Naive B cell (primary cell): ENCODE measurements around the gene HTR6. TPM values are rescaled to one million over a fixed set of nuclear protein-coding genes. Genes with fewer than 3 reads are reported as not detected.

Experiments used
- ATAC-seq, 2 donors: fragments of 150-1000 bp; cut with Tn5 transposase; 2 replicates each; pipeline ENCODE4 v1.10.0; 2021; ENCODE audit warnings: low read depth in 2 of 2, mild to moderate bottlenecking in 2 of 2, moderate library complexity in 2 of 2
- DNase-seq: peaks from one replicate; pipeline ENCODE4 v3.0.0; 2022
- H3K27ac Mint-ChIP-seq, 6 donors: one replicate each; pipeline ENCODE4 v1.8.0; 2020 to 2022; ENCODE audit warnings: mild to moderate bottlenecking in 6 of 6, mixed read lengths in 6 of 6, moderate library complexity in 5 of 6, inconsistent platforms in 2 of 6
- H3K27me3 Mint-ChIP-seq, 3 donors: one replicate each; pipeline ENCODE4 v1.8.0; 2021 to 2022; ENCODE audit warnings: mixed read lengths in 3 of 3, mild to moderate bottlenecking in 1 of 3
- H3K36me3 Mint-ChIP-seq, 2 donors: one replicate each; pipeline ENCODE4 v1.8.0; 2020 to 2022; ENCODE audit warnings: mixed read lengths in 2 of 2, inconsistent platforms in 1 of 2, mild to moderate bottlenecking in 1 of 2
- H3K4me1 Mint-ChIP-seq, 3 donors: one replicate each; pipeline ENCODE4 v1.8.0; 2020 to 2022; ENCODE audit warnings: mixed read lengths in 3 of 3, inconsistent platforms in 1 of 3, mild to moderate bottlenecking in 1 of 3, moderate library complexity in 1 of 3
- H3K4me3 Mint-ChIP-seq, 8 donors: one replicate each; pipeline ENCODE4 v1.8.0; 2020 to 2022; ENCODE audit warnings: mild to moderate bottlenecking in 8 of 8, mixed read lengths in 8 of 8, moderate library complexity in 8 of 8, inconsistent platforms in 2 of 8
- H3K9me3 Mint-ChIP-seq, 7 donors: one replicate each; pipeline ENCODE4 v1.8.0; 2020 to 2022; ENCODE audit warnings: mixed read lengths in 7 of 7, mild to moderate bottlenecking in 5 of 7, inconsistent platforms in 2 of 7, moderate library complexity in 1 of 7
- polyA plus RNA-seq, 6 donors: library from polyadenylated mRNA; unstranded; fragments of 300-500 nt; fragmentation: Illumina TruSeq; gene quantifications; one replicate each; pipeline ENCODE4 v1.2.3, GENCODE V29; 2021; ENCODE audit warnings: low read depth in 6 of 6

HTR6 gene
- polyA plus RNA-seq, 6 donors from 2014 or later: not detected

- peaks cover 7 to 14% of the 10 kb centered on the region in 2 donors for H3K36me3 Mint-ChIP-seq
- H3K4me3 Mint-ChIP-seq: no peak overlapping the region
These were observed 41.5 kb downstream of the HTR6 start for GRCh38 chr1:19706136-19706535.

GRCh38 chr1:19708567-19709110 is 44.0 kb downstream of the HTR6 start:
- DNase-seq (no peak), ATAC-seq (no peak)
- Mint-ChIP-seq H3K36me3 (peaks cover 7 to 15% of the 10 kb centered on the region in 2 donors), H3K27ac (peak overlapping the region in 1 of 6 donors; percentile 55), H3K27me3 (no peaks in the 10 kb centered on the region), H3K4me1 (peaks cover 0 to 4% (median 0%) of the 10 kb centered on the region in 3 donors), H3K9me3 (no peaks in the 10 kb centered on the region), H3K4me3 (no peak overlapping the region)

More at GRCh38 chr1:19706136-19706535, 41.5 kb downstream of the HTR6 start:
- Mint-ChIP-seq H3K4me1 (peaks cover 0 to 4% (median 0%) of the 10 kb centered on the region in 3 donors), H3K27ac (peak overlapping the region in 2 of 6 donors; percentile 14 to 62), H3K9me3 (no peaks in the 10 kb centered on the region), H3K27me3 (no peaks in the 10 kb centered on the region)
- ATAC-seq: no peak
- DNase-seq: no peak

- no peak overlapping the region for H3K4me3 Mint-ChIP-seq
- H3K36me3 Mint-ChIP-seq: peaks cover 7 to 15% of the 10 kb centered on the region in 2 donors
- H3K4me1 Mint-ChIP-seq: peaks cover 0 to 4% (median 0%) of the 10 kb centered on the region in 3 donors
- no peaks in the 10 kb centered on the region for H3K27me3 Mint-ChIP-seq
- H3K27ac Mint-ChIP-seq: peak overlapping the region in 1 of 6 donors; percentile 55
- no peak for ATAC-seq
- DNase-seq: no peak
- no peaks in the 10 kb centered on the region for H3K9me3 Mint-ChIP-seq
These were observed 44.7 kb downstream of the HTR6 start for GRCh38 chr1:19709260-19709793.

GRCh38 chr1:19710825-19711611 is 46.3 kb downstream of the HTR6 start:
- H3K27ac Mint-ChIP-seq: no peak overlapping the region
- no peak overlapping the region for H3K4me3 Mint-ChIP-seq
- ATAC-seq (no peak), DNase-seq (no peak)
- H3K4me1 Mint-ChIP-seq: peaks cover 5 to 7% (median 6%) of the 10 kb centered on the region in 3 donors
- no peaks in the 10 kb centered on the region for H3K27me3 Mint-ChIP-seq
- H3K9me3 Mint-ChIP-seq: no peaks in the 10 kb centered on the region
- H3K36me3 Mint-ChIP-seq: peaks cover 7 to 15% of the 10 kb centered on the region in 2 donors

- Mint-ChIP-seq H3K27ac (peak overlapping the region in 1 of 6 donors; percentile 65), H3K36me3 (peaks cover 7 to 10% of the 10 kb centered on the region in 2 donors), H3K4me3 (no peak overlapping the region), H3K4me1 (peaks cover 5 to 7% (median 6%) of the 10 kb centered on the region in 3 donors), H3K9me3 (no peaks in the 10 kb centered on the region), H3K27me3 (no peaks in the 10 kb centered on the region)
- ATAC-seq: no peak
- DNase-seq: no peak
These were observed 48.3 kb downstream of the HTR6 start for GRCh38 chr1:19712928-19713327.

- H3K9me3 Mint-ChIP-seq: no peaks in the 10 kb centered on the region
- H3K27ac Mint-ChIP-seq: peak overlapping the region in 1 of 6 donors; percentile 80
- H3K27me3 Mint-ChIP-seq: no peaks in the 10 kb centered on the region
- peaks cover 1 to 8% of the 10 kb centered on the region in 2 donors for H3K36me3 Mint-ChIP-seq
- no peak overlapping the region for H3K4me3 Mint-ChIP-seq
- DNase-seq (peak; percentile 55), ATAC-seq (peak; percentile 94 to 97)
- peaks cover 5 to 7% (median 6%) of the 10 kb centered on the region in 3 donors for H3K4me1 Mint-ChIP-seq
These were observed 50.9 kb downstream of the HTR6 start for GRCh38 chr1:19715334-19716203.

GRCh38 chr1:19717467-19717866 is 52.8 kb downstream of the HTR6 start:
- Mint-ChIP-seq H3K27me3 (no peaks in the 10 kb centered on the region), H3K4me1 (peaks cover 6 to 8% (median 7%) of the 10 kb centered on the region in 3 donors), H3K27ac (no peak overlapping the region), H3K4me3 (no peak overlapping the region), H3K36me3 (peaks cover 0 to 9% of the 10 kb centered on the region in 2 donors), H3K9me3 (no peaks in the 10 kb centered on the region)
- no peak for ATAC-seq
- no peak for DNase-seq

GRCh38 chr1:19720174-19720573 is 55.5 kb downstream of the HTR6 start:
- Mint-ChIP-seq H3K9me3 (no peaks in the 10 kb centered on the region), H3K27me3 (no peaks in the 10 kb centered on the region), H3K27ac (no peak overlapping the region), H3K36me3 (peaks cover 0 to 9% of the 10 kb centered on the region in 2 donors), H3K4me1 (peaks cover 6 to 8% (median 7%) of the 10 kb centered on the region in 3 donors), H3K4me3 (no peak overlapping the region)
- ATAC-seq (no peak), DNase-seq (no peak)

GRCh38 chr1:19720973-19721372 is 56.3 kb downstream of the HTR6 start:
- Mint-ChIP-seq H3K27ac (peak overlapping the region in 3 of 6 donors; percentile 12 to 63 (median 44)), H3K27me3 (no peaks in the 10 kb centered on the region), H3K4me3 (no peak overlapping the region), H3K4me1 (peaks cover 0 to 4% (median 0%) of the 10 kb centered on the region in 3 donors), H3K36me3 (peaks cover 0 to 9% of the 10 kb centered on the region in 2 donors), H3K9me3 (no peaks in the 10 kb centered on the region)
- DNase-seq (no peak), ATAC-seq (no peak)

- no peaks in the 10 kb centered on the region for H3K27me3 Mint-ChIP-seq
- no peak for DNase-seq
- H3K36me3 Mint-ChIP-seq: peaks cover 0 to 12% of the 10 kb centered on the region in 2 donors
- H3K9me3 Mint-ChIP-seq: peaks cover 0 to 3% (median 0%) of the 10 kb centered on the region in 7 donors
- H3K4me3 Mint-ChIP-seq: no peak overlapping the region
- no peak for ATAC-seq
- H3K4me1 Mint-ChIP-seq: peaks cover 0 to 4% (median 0%) of the 10 kb centered on the region in 3 donors
- no peak overlapping the region for H3K27ac Mint-ChIP-seq
These were observed 59.2 kb downstream of the HTR6 start for GRCh38 chr1:19723874-19724273.

GRCh38 chr1:19725606-19726005 is 60.9 kb downstream of the HTR6 start:
- H3K36me3 Mint-ChIP-seq: peaks cover 7 to 14% of the 10 kb centered on the region in 2 donors
- no peaks in the 10 kb centered on the region for H3K27me3 Mint-ChIP-seq
- no peak for DNase-seq
- no peak overlapping the region for H3K27ac Mint-ChIP-seq
- peaks cover 0 to 4% (median 0%) of the 10 kb centered on the region in 7 donors for H3K9me3 Mint-ChIP-seq
- no peak for ATAC-seq
- no peak overlapping the region for H3K4me3 Mint-ChIP-seq
- H3K4me1 Mint-ChIP-seq: peaks cover 0 to 4% (median 0%) of the 10 kb centered on the region in 3 donors

GRCh38 chr1:19728413-19729145 is 63.9 kb downstream of the HTR6 start:
- H3K36me3 Mint-ChIP-seq: peaks cover 20 to 29% of the 10 kb centered on the region in 2 donors
- H3K4me1 Mint-ChIP-seq: no peaks in the 10 kb centered on the region
- peak overlapping the region in 2 of 6 donors; percentile 45 to 72 for H3K27ac Mint-ChIP-seq
- ATAC-seq (no peak), DNase-seq (no peak)
- H3K4me3 Mint-ChIP-seq: no peak overlapping the region
- H3K27me3 Mint-ChIP-seq: no peaks in the 10 kb centered on the region
- peaks cover 0 to 10% (median 3%) of the 10 kb centered on the region in 7 donors for H3K9me3 Mint-ChIP-seq
